Ovary (tissue), 3 donors: ENCODE data around the gene ASL.

Source experiments
- EP300 ChIP-seq: sonication (generic); formaldehyde crosslinking; IDR thresholded peaks from one replicate; pipeline ENCODE4 v1.6.1; 2017; ENCODE audit warnings: antibody characterized with exemption
- TF ChIP-seq, protein P1 (sequence below), 3 donors: fragments of 450-650 bp in 2 of 3; fragments of 200-600 bp in 1 of 3; IDR thresholded peaks; one replicate each; pipeline versions ENCODE4 v1.5.1 to v1.8.0; 2016 to 2022; ENCODE audit warnings: antibody characterized with exemption in 3 of 3, mild to moderate bottlenecking in 1 of 3
- donor health status: DM: no; HTN: no; CAD: no.

DNA sequence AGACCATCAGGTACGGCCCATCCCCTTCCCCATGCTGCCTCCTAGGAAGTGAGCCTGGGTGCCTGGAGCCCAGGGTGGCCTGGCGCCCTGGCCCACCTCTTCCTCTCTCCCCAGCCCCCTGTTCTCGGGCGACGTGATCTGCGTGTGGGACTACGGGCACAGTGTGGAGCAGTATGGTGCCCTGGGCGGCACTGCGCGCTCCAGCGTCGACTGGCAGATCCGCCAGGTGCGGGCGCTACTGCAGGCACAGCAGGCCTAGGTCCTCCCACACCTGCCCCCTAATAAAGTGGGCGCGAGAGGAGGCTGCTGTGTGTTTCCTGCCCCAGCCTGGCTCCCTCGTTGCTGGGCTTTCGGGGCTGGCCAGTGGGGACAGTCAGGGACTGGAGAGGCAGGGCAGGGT is 17.0 kb downstream of the ASL start:
- TF ChIP-seq, protein P1, sequence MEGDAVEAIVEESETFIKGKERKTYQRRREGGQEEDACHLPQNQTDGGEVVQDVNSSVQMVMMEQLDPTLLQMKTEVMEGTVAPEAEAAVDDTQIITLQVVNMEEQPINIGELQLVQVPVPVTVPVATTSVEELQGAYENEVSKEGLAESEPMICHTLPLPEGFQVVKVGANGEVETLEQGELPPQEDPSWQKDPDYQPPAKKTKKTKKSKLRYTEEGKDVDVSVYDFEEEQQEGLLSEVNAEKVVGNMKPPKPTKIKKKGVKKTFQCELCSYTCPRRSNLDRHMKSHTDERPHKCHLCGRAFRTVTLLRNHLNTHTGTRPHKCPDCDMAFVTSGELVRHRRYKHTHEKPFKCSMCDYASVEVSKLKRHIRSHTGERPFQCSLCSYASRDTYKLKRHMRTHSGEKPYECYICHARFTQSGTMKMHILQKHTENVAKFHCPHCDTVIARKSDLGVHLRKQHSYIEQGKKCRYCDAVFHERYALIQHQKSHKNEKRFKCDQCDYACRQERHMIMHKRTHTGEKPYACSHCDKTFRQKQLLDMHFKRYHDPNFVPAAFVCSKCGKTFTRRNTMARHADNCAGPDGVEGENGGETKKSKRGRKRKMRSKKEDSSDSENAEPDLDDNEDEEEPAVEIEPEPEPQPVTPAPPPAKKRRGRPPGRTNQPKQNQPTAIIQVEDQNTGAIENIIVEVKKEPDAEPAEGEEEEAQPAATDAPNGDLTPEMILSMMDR (IDR thresholded peaks at IDR 0.05) = no peak
- no peak for TF ChIP-seq EP300
